Jurkat, Clone E6-1 (cell line): ENCODE results near the gene POLR2J.

ENCODE experiments used
- DNase-seq: peaks from one replicate; pipeline ENCODE4 v3.0.0-alpha.2; 2011; ENCODE audit warnings: low read depth, low spot score
- H3K4me3 ChIP-seq: 2 replicates; pipeline ENCODE4 v1.5.1; 2011; ENCODE audit warnings: mild to moderate bottlenecking, low read length, control low read depth, moderate library complexity

POLR2J gene

DNA sequence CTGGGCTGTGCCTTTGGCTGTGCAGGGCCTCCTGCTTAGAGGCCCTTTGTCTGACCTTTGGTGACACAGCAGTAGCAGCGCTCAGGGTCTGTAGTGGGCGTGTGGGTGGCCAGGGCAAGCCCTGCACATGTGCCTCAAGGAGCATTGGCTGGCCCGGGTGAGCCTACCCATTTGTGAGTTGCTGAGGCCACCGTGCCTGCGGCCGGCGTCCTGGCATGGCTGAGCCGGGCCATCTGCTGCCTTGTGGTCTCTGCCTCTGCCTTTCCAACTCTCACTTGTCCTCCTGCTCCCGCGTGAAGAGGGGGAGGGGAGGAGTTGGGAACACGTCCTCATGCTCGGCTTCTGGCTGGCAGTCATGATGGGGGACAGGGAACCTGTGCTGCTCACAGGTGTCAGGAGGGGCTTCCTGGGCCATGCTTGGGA, 54.6 kb downstream of the POLR2J start:
- no peak for DNase-seq
- no peak overlapping the region for H3K4me3 ChIP-seq
